ENCODE results near the gene ZNF136. TPM values are rescaled to one million over a fixed set of nuclear protein-coding genes. Genes with fewer than 3 reads are reported as not detected.

Gene ZNF136
- total and polyA plus RNA-seq, 9 of the 15 experiments (the other 6 are each of a cell fraction or from before 2014, with no cell fraction given): 1.0 to 5.3 (median 3.1) TPM

GRCh38 chr19:12162882-12163806 lies at the start of gene ZNF136 (continued):
- peak; percentile 46; the same call in 1 of the 2 replicates for TF ChIP-seq MBD2 (IDR thresholded peaks at IDR 0.05; ENCODE audit: borderline replicate concordance, low read depth)
- 0 out of 2 replicates have a peak, but pooled peaks have one; percentile 21 for TF ChIP-seq THAP12 (CRISPR knock-in tag; IDR thresholded peaks at IDR 0.05)
- TF ChIP-seq OTX1 (CRISPR knock-in tag; IDR thresholded peaks at IDR 0.05): no peak
- peak in 1 of 2 experiments; percentile 62; a peak in 1 of 4 replicates for TF ChIP-seq TBL1XR1 (IDR thresholded peaks at IDR 0.05; ENCODE audit: low read length in 2 of 2)
- peak; percentile 72 for TF ChIP-seq ETV1 (tag; conservative IDR thresholded peaks at IDR 0.05; ENCODE audit: low read depth)
- TF ChIP-seq ZHX1 (conservative IDR thresholded peaks at IDR 0.05; ENCODE audit: low read length): 0 out of 2 replicates have a peak, but pooled peaks have one; percentile 49
- no peak for TF ChIP-seq HOXB6 (CRISPR knock-in tag; IDR thresholded peaks at IDR 0.05; ENCODE audit: borderline replicate concordance)
- TF ChIP-seq EZH2 (IDR thresholded peaks at IDR 0.05; ENCODE audit: borderline replicate concordance, low read depth, low read length): no peak
- peak; percentile 76 for TF ChIP-seq RBM25 (IDR thresholded peaks at IDR 0.05; ENCODE audit: low read depth, low read length, severe bottlenecking)
- TF ChIP-seq SLC30A9 (CRISPR knock-in tag; IDR thresholded peaks at IDR 0.05): no peak
- TF ChIP-seq CHD2 (IDR thresholded peaks at IDR 0.05; ENCODE audit: low read depth, low read length): peak; percentile 98
- TF ChIP-seq GATAD2A (IDR thresholded peaks at IDR 0.05): no peak
- peak; percentile 66 for TF ChIP-seq ETV5 (CRISPR knock-in tag; IDR thresholded peaks at IDR 0.05; ENCODE audit: low read depth)
- TF ChIP-seq MTA3 (IDR thresholded peaks at IDR 0.05; ENCODE audit: borderline replicate concordance): no peak
- TF ChIP-seq KDM5B (IDR thresholded peaks at IDR 0.05; ENCODE audit: insufficient replicate concordance, low read depth, low read length): peak; percentile 81
- 0 out of 2 replicates have a peak, but pooled peaks have one; percentile 33 for TF ChIP-seq ZBTB9 (CRISPR knock-in tag; IDR thresholded peaks at IDR 0.05)
- TF ChIP-seq SIN3B (IDR thresholded peaks at IDR 0.05; ENCODE audit: low read depth): 0 out of 2 replicates have a peak, but pooled peaks have one; percentile 21
- TF ChIP-seq ATF1 (CRISPR knock-in tag; IDR thresholded peaks at IDR 0.05): no peak
- peak; percentile 65 for TF ChIP-seq ATF1 (tag; IDR thresholded peaks at IDR 0.05)
- peak; percentile 91 for TF ChIP-seq PHF8 (IDR thresholded peaks at IDR 0.05; ENCODE audit: borderline replicate concordance, low read length)

All from K562 (cell line).